ENCODE data around the gene DNAJC4. TPM values are rescaled to one million over a fixed set of nuclear protein-coding genes. Genes with fewer than 3 reads are reported as not detected.

DNAJC4 gene
- total and polyA plus RNA-seq, 9 of the 15 experiments (the other 6 are each of a cell fraction or from before 2014, with no cell fraction given): 4.0 to 32.6 (median 19.9) TPM

DNA sequence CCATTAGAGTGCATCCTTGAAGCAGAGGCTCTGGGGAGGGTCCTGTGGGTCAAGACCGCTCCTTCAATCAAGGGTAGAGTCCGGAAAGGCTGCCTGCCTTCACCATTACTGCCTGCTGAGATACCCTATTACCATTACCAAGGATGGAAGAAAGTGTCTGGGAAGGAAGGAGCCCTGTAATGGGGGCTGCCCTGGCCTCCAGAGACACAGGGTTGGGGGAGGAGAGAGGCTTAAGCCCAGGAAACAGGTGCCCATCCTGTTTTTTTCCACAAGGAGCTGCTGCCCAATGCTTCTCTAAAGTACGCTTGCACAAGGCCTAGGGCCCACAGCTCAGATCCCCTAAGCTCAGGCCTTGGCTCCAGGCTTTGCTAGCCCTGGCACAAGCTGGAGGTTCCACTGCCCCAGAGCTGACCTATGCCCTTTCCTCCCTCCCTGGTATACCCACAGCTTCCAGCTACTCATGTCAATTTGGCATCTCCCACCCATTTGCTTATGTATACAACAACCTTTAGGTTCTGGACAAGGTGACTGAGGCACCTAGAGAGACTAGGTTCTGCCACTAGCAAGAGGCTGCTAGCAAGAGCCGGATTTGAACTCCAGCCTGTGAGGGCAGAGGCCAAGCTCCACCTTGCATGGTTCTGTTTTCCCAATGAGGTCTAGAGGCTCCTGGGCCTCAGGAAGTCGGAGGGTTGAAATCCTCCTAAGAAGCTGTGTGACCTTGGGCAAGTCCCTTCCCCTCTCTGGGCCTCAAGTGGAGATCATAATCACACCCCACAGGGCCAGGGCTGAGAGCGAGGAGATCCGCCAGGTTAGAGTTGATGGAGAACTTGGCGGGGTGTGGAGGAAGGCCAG, 19.4 kb downstream of the DNAJC4 start:
- WGBS (ENCODE audit: insufficient coverage, low coverage, missing lambda C conversion rate): 51% methylated on average over 6 of the region's 8 CpGs
- no peak overlapping the region for H3K4me2 ChIP-seq (ENCODE audit: insufficient read depth, low read length)
- peaks cover 32% of the 10 kb centered on the region; the same call in 1 of the 3 replicates for H3K36me3 ChIP-seq (ENCODE audit: control insufficient read depth, insufficient read depth, low read length)
- no peak for ATAC-seq
- H4K20me1 ChIP-seq (replicated peaks; ENCODE audit: control insufficient read depth, insufficient read depth, low read length): peaks cover 7% of the 10 kb centered on the region
- peak in 1 of 4 experiments; percentile 32 for DNase-seq (ENCODE audit: extremely low read depth in 1 of 4, low spot score in 3 of 4)
- H3K27ac ChIP-seq (ENCODE audit: extremely low read depth, low read depth, low read length): no peak overlapping the region; the same call in 2 of the 3 replicates
- H3K9me1 ChIP-seq (ENCODE audit: control insufficient read depth, insufficient read depth, low read length): no peaks in the 10 kb centered on the region
- H3K9me3 ChIP-seq (replicated peaks; ENCODE audit: control insufficient read depth, insufficient read depth, low read depth, low read length): no peaks in the 10 kb centered on the region
- POLR2A ChIA-PET: interaction anchor here (0.5 to 7.8 kb wide), 7 partner anchors 8 to 613 kb away, joined by 3 to 58 read pairs (median 3); partner anchors contain the start of gene FERMT3
- FAIRE-seq: peak; percentile 19
- H3K9ac ChIP-seq (ENCODE audit: insufficient read depth in 1 of 2, low read depth in 2 of 2, low read length in 2 of 2): peak overlapping the region in 1 of 2 experiments; percentile 95; a peak in 2 of 4 replicates
- peaks cover 30 to 89% of the 10 kb centered on the region in 2 experiments for H3K4me1 ChIP-seq (replicated peaks in 1 of 2; ENCODE audit: control insufficient read depth in 2 of 2, insufficient read depth in 2 of 2, low read length in 2 of 2)
- CTCF ChIA-PET (ENCODE audit: low intra/inter-chr PET ratio): no interaction called here
- intact Hi-C loops (cut with micrococcal nuclease) (loop anchor here (10.0 kb wide), 1 partner anchor 55 kb away; the partner anchor contains the start of genes CATSPERZ and ESRRA), in situ Hi-C loops (cut with MboI) (no loop called here)
- H3K79me2 ChIP-seq (ENCODE audit: control insufficient read depth, insufficient read depth, low read length): peaks cover 43% of the 10 kb centered on the region
- H3K4me3 ChIP-seq: no peak overlapping the region
- H2AFZ ChIP-seq (ENCODE audit: low read depth, low read length): no peak overlapping the region
- BruUV-seq (replicated peaks): no TSS peak
- H3K27me3 ChIP-seq (ENCODE audit: control insufficient read depth in 2 of 2, insufficient read depth in 2 of 2, low read length in 2 of 2): no peaks in the 10 kb centered on the region
- TF ChIP-seq RCOR1 (IDR thresholded peaks at IDR 0.05; ENCODE audit: borderline replicate concordance in 1 of 2, low read depth in 2 of 2, low read length in 2 of 2) (peak; percentile 70 to 95), HDAC3 (IDR thresholded peaks at IDR 0.05; ENCODE audit: borderline replicate concordance, partially characterized antibody) (no peak), RBM25 (IDR thresholded peaks at IDR 0.05; ENCODE audit: low read depth, low read length, severe bottlenecking) (peak; percentile 99), THAP7 (CRISPR knock-in tag; IDR thresholded peaks at IDR 0.05) (no peak), PHF20 (IDR thresholded peaks at IDR 0.05; ENCODE audit: partially characterized antibody) (peak; percentile 14), ZFX (CRISPR knock-in tag; IDR thresholded peaks at IDR 0.05) (0 out of 2 replicates have a peak, but pooled peaks have one; percentile 24), HDAC1 (IDR thresholded peaks at IDR 0.05) (peak; percentile 37 to 74; a peak in 2 of 4 replicates), ZFP36 (IDR thresholded peaks at IDR 0.05; ENCODE audit: low read depth, low read length, partially characterized antibody) (peak; percentile 97), BRD9 (IDR thresholded peaks at IDR 0.05; ENCODE audit: low read depth, partially characterized antibody) (peak; percentile 84), ZNF583 (CRISPR knock-in tag; IDR thresholded peaks at IDR 0.05) (no peak), PTBP1 (IDR thresholded peaks at IDR 0.05; ENCODE audit: low read depth, low read length) (peak; percentile 96)
- TF ChIP-seq, protein P1, sequence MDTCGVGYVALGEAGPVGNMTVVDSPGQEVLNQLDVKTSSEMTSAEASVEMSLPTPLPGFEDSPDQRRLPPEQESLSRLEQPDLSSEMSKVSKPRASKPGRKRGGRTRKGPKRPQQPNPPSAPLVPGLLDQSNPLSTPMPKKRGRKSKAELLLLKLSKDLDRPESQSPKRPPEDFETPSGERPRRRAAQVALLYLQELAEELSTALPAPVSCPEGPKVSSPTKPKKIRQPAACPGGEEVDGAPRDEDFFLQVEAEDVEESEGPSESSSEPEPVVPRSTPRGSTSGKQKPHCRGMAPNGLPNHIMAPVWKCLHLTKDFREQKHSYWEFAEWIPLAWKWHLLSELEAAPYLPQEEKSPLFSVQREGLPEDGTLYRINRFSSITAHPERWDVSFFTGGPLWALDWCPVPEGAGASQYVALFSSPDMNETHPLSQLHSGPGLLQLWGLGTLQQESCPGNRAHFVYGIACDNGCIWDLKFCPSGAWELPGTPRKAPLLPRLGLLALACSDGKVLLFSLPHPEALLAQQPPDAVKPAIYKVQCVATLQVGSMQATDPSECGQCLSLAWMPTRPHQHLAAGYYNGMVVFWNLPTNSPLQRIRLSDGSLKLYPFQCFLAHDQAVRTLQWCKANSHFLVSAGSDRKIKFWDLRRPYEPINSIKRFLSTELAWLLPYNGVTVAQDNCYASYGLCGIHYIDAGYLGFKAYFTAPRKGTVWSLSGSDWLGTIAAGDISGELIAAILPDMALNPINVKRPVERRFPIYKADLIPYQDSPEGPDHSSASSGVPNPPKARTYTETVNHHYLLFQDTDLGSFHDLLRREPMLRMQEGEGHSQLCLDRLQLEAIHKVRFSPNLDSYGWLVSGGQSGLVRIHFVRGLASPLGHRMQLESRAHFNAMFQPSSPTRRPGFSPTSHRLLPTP (IDR thresholded peaks at IDR 0.05; ENCODE audit: borderline replicate concordance, extremely low read depth, insufficient read length): no peak
- TF ChIP-seq, protein P2, sequence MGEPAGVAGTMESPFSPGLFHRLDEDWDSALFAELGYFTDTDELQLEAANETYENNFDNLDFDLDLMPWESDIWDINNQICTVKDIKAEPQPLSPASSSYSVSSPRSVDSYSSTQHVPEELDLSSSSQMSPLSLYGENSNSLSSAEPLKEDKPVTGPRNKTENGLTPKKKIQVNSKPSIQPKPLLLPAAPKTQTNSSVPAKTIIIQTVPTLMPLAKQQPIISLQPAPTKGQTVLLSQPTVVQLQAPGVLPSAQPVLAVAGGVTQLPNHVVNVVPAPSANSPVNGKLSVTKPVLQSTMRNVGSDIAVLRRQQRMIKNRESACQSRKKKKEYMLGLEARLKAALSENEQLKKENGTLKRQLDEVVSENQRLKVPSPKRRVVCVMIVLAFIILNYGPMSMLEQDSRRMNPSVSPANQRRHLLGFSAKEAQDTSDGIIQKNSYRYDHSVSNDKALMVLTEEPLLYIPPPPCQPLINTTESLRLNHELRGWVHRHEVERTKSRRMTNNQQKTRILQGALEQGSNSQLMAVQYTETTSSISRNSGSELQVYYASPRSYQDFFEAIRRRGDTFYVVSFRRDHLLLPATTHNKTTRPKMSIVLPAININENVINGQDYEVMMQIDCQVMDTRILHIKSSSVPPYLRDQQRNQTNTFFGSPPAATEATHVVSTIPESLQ (CRISPR knock-in tag; IDR thresholded peaks at IDR 0.05): no peak
